Bronchial epithelial cell (primary cell): ENCODE results near the gene WNK3. TPM values are rescaled to one million over a fixed set of nuclear protein-coding genes. Genes with fewer than 3 reads are reported as not detected.

Experiments
- DNase-seq: peaks from one replicate; pipeline ENCODE4 v3.0.0-alpha.2; 2010; ENCODE audit warnings: low read depth
- FAIRE-seq: peaks from 2 replicates; lab custom pipeline; 2011; peaks lifted over from hg19 to GRCh38; lab: Jason Lieb, UNC
- H3K27me3 ChIP-seq: 2 replicates; pipeline ENCODE4 v1.5.1; 2011; ENCODE audit warnings: low read length; ENCODE audit not compliant: control insufficient read depth, insufficient read depth
- H3K36me3 ChIP-seq: 2 replicates; pipeline ENCODE4 v1.5.1; 2011; ENCODE audit warnings: low read length; ENCODE audit not compliant: control insufficient read depth, insufficient read depth
- H3K4me3 ChIP-seq: 2 replicates; pipeline ENCODE4 v1.5.1; 2011; ENCODE audit warnings: mild to moderate bottlenecking, low read depth, low read length, control low read depth
- CTCF ChIP-seq: IDR thresholded peaks from 2 replicates; pipeline ENCODE4 v1.5.1; 2011; ENCODE audit warnings: mild to moderate bottlenecking, moderate library complexity, low read length, control low read depth, inconsistent platforms; ENCODE audit not compliant: insufficient read depth, severe bottlenecking
- total RNA-seq: library from RNA; depleted of rRNA; stranded (reverse); fragments of >200 nt; gene quantifications from 2 replicates; pipeline ENCODE4 v1.2.1, GENCODE V29; 2014

WNK3 gene
- total RNA-seq, 1 donor from 2014 or later: 0.26 TPM

DNA sequence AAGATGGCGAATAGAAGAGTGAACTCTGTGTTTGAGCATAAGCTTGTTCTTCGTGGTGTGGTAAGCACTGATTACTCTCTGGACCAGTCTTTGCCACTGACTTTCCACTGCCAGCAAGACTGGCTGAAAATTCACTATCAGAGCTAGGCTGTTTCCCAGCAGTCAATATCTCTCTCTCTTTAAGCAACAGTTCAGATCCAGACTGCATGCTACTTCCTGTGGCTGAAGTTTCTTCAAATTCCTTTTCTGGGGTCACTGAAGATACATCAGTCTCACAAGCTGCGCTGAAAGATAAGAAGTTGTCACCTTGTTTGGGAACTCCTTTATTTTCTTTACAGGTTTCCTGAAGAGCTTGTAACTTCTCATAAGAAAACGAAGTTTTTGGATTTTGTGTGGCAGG is 120.8 kb downstream of the WNK3 start:
- Histone ChIP-seq H3K27me3 (no peaks in the 10 kb centered on the region), H3K36me3 (no peaks in the 10 kb centered on the region), H3K4me3 (no peak overlapping the region)
- no peak for DNase-seq
- no peak for TF ChIP-seq CTCF
- no peak for FAIRE-seq

- FAIRE-seq (no peak), DNase-seq (no peak)
- no peak overlapping the region for H3K4me3 ChIP-seq
- no peaks in the 10 kb centered on the region for H3K27me3 ChIP-seq
- no peak for TF ChIP-seq CTCF
- H3K36me3 ChIP-seq: no peaks in the 10 kb centered on the region
Observed at GRCh38 chrX:54230435-54231148, 127.3 kb downstream of the WNK3 start.

DNA sequence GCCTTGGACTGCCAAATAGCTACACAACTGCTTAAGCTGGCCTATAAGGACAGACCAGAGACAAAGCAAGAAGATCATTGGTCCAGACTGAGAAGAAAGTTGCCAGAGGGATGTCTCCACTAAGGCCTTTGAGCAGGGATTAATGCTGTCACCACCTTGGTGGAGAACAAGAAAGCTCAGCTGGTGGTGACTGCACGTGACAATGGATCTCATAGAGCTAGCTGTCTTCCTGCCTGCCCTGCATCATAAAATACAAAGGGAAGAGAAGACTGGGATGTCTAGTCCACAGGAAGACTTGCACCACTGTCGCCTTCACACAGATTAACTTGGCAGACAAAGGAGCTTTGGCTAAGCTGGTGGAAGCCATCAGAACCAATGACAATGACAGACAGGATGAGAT is 134.3 kb downstream of the WNK3 start:
- Histone ChIP-seq H3K36me3 (no peaks in the 10 kb centered on the region), H3K4me3 (no peak overlapping the region), H3K27me3 (no peaks in the 10 kb centered on the region)
- DNase-seq (no peak), FAIRE-seq (peak; percentile 75)
- TF ChIP-seq CTCF: no peak

DNA sequence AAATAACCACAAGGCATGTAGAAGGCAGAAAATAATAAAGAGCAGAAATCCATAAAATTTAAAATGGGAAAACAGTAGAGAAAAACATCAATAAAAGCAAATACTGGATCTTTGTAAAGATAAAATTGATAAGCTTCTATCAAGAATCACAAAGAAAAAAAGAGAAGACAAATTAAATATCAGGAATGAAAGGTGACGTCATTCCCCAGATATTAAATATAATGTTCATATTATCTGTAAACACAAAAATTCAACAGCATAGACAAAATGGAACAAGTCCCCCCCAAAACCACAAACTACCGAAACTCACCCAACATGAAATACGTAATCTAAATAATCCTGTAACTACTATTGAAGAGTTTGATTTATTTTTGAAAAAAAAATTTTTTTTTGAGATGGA is 144.2 kb downstream of the WNK3 start:
- H3K36me3 ChIP-seq: no peaks in the 10 kb centered on the region
- DNase-seq (no peak), FAIRE-seq (no peak)
- no peak overlapping the region for H3K4me3 ChIP-seq
- no peaks in the 10 kb centered on the region for H3K27me3 ChIP-seq
- no peak for TF ChIP-seq CTCF

DNA sequence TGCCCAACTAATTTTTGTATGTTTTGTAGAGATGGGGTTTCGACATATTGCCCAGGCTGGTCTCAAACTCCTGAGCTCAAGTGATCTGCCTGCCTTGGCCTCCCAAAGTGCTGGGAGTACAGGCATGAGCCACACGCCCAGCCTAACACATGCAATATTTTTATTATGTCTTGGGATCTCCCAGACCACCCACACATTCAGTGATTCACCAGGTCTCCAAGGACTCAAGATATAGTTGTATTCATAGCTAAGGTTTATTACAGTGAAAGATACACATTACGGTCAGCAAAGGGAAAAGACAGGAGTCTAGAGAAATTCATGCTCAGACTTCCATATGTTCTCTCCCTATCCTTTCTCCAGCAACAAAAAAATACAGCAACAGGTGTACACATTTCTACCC is 149.3 kb downstream of the WNK3 start:
- no peaks in the 10 kb centered on the region for H3K27me3 ChIP-seq
- no peak for FAIRE-seq
- DNase-seq: peak; percentile 10

More for the DNA sequence above, 149.3 kb downstream of the WNK3 start:
- no peak overlapping the region for H3K4me3 ChIP-seq
- no peak for TF ChIP-seq CTCF
- no peaks in the 10 kb centered on the region for H3K36me3 ChIP-seq
